Dermis blood vessel endothelial cell (primary cell): Measurements from ENCODE around the gene MYH11. TPM values are rescaled to one million over a fixed set of nuclear protein-coding genes. Genes with fewer than 3 reads are reported as not detected.

ENCODE experiments used
- DNase-seq: peaks from one replicate; pipeline ENCODE4 v3.0.0; 2010
- total RNA-seq: library from RNA; depleted of rRNA; stranded (reverse); fragments of >200 nt; gene quantifications from 2 replicates; pipeline ENCODE4 v1.2.3, GENCODE V29; 2014

Gene MYH11
- total RNA-seq: 0.05 TPM in 1 of 2 replicates, not detected in the other

GRCh38 chr16:15856901-15857698 is at the start of gene MYH11:
TSS of gene MYH11 (minus strand) at chr16:15857028. CDS start at chr16:15838252, 18,776 bp downstream.
- DNase-seq: peak; percentile 15

DNA sequence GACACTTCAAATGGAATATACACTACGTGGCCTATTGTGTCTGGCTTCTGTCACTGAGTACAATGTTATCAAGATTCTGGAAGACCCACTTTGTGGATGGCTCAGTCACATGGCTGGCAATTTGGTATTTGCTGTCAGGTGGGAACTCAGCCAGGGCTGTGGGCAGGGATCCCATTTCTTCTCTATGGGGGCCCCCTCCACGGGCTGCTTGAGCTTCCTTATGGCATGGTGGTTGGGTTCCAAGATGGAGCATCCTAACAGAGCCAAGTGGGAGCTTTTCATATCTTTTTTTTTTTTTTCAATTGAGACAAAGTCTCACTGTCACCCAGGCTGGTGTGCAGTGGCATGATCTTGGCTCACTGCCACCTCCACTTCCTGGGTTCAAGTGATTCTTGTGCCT is 49.6 kb upstream of the MYH11 start:
- DNase-seq: no peak

DNA sequence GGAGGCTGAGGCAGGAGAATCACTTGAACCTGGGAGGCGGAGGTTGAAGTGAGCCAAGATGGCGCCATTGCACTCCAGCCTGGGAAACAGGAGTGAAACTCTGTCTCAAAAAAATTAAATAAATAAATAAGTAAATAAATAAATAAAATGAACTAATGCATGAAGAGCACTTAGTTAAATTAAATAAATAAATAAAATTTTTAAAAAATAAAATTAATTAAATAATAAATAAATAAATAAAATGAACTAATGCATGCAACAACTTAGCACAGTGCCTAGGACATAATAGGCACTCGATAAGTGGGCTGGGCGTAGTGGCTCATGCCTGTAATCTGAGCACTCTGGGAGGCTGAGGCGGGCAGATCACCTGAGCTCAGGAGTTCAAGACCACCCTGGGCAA is 47.1 kb upstream of the MYH11 start:
- DNase-seq: no peak

- no peak for DNase-seq
Observed at GRCh38 chr16:15900901-15901500, 44.2 kb upstream of the MYH11 start.

DNA sequence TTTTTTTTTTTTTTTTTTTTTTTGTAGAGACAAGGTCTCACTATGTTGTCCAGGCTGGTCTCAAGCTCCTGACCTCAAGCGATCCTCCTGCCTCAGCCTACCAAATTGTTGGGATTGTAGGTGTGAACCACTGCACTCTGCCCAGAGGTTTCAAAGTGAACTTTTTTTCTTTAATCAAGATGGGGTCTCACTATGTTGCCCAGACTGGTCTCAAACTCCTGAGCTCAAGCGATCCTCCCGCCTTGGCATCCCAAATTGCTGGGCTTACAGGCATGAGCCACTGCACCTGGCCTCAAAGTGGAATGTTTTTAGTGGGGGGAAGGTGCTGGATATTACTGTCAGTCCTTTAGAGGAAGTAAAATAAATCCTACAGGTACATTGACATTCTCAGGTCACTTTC is 43.5 kb upstream of the MYH11 start:
- no peak for DNase-seq

- peak; percentile 41 for DNase-seq
Observed at GRCh38 chr16:15899538-15900100, 42.8 kb upstream of the MYH11 start.

DNA sequence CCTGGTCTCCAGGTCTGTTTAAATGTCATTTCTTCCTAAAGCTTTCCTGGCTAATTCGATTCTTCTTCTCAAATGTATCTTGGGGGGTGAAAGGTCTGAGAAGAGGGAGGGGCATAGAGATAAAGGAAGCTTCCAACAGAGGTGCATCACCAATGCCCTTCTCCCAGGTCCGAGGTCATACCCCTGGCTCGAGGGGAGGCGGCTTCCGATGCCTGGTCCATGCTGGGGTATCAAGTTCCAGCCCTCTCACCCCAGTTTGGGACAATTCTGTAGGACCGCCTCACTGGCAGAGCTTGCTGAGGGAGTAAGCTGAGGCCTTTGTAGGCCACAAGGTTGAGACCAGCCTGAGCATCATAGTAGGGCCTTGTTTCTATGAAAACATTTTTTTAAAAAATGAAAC is 41.8 kb upstream of the MYH11 start:
- no peak for DNase-seq

DNA sequence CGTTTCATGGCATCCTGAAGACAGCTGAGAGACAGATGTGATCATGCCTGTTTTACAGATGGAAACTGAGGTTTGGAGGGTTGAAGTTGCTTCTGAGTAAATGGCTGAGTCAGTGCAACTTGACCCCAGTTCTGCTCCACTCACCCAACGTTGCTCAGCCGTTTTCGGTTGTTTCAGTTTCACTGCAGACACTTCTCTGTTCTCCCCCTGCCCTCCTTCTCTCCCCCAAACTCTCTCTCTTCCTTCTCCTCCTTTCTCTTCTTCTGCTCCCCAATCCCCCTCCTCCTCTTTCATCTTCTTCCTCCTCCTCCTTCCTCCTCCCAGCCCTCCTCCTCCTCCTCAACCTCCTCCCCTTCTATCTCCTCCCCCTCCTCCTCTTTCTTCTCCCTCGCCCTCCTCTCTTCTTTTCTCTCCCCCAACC is 41.0 kb upstream of the MYH11 start:
- DNase-seq: no peak

- no peak for DNase-seq
Observed at GRCh38 chr16:15897121-15897780, 40.4 kb upstream of the MYH11 start.

- DNase-seq: no peak
Observed at GRCh38 chr16:15894571-15895374, 37.9 kb upstream of the MYH11 start.

DNA sequence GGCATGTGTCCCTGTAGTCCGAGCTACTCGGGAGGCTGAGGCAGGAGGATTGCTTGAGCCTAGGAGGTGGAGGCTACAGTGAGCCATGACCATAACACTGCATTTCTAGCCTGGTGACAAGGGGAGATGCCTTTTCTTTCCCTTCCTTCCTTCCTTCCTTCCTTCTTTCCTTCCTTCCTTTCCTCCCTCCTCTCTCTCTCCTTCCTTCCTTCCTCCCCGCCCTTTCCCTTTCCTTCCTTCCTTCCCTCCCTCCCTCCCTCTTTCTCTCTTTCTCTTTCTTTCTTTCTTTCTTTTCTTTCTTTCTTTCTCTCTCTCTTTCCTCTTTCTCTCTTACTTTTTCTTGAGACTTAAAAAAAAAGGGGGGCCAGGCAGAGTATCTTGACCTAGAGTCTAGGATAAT is 34.7 kb upstream of the MYH11 start:
- no peak for DNase-seq

DNA sequence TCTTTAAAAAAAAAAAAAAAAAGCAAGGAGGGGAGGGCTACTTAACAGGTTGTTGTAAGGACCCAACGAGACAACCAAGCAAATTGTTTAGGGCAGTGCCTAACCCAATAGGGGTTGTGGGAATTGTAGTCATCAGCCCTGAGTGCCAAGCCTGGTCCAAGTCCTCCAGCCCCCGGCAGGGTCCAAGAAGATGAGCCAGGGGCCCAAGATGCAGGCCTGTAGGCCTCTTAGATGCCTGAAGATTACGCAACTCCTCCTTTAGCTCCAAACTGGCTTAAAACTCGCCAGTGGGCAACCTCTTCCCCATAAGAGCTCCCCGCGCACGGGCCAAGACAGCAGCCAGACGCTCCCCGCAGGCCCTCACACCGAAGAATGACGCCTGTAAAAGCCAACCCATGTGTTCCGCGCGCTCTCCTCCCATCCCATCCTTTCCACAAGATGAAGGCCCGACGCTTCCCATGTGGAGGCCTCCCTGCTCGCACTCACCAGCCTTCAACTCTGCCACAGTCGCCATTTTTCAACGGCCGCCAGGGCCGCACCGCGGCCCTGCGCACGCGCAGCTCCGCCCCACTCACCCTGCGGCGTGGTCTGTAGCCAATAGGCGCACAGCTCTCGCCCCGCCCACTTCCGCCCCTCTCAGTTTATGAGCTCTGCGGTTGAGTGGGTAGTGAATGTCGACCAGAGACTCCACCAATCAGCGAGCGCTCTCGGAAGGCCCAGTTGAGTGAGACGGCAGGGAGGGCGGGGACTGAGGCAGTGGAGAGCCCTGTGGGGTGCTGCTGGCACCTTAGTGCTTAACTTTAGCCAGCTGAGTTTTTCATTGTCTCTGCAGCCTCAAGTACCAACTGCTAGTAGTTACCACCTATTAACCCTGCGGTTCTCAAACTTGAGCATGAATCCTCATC is 31.5 kb upstream of the MYH11 start, which contains the start of gene CEP20:
Gene CEP20 (minus strand): TSS at position 532 of the 905 bp plus-strand sequence. CDS start 18 bp downstream, at position 514.
- DNase-seq: peak; percentile 99

GRCh38 chr16:15887283-15887682 is 30.5 kb upstream of the MYH11 start:
- DNase-seq: no peak

DNA sequence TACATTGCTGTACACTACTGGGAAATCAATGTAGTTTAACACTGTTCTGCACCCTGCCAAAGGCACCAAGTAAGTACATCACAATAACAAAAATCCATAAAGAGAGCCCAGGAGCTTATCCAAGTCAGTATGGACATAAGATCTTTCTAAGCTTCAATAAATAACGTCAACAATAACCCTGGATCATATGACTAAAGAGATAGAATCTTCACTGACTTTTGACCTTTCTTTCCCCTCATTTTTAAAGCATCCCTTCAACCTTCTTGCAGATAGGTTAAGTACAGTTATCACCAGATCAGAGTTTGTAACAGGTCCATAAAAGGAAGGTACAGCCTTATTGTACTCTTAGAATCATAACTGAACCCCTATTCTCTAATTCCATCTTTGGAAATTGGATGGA is 29.2 kb upstream of the MYH11 start:
- no peak for DNase-seq

- no peak for DNase-seq
Observed at GRCh38 chr16:15885560-15886001, 28.8 kb upstream of the MYH11 start.

DNA sequence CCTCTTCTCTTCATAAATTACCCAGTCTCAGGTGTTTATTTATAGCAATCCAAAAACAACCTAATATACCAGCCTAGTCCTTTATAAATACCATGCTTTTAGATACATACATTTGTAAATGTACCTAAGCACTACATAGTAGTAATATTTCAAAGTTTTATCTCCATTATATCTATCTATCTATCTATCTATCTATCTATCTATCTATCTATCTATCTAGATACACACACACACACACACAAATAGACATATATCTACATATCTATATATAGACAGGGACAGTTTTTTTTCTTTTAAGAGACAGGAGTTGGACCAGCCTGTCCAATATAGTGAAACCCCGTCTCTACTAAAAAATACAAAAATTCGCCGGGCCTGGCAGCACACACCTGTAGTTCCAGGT is 25.7 kb upstream of the MYH11 start:
- DNase-seq: no peak

GRCh38 chr16:15881794-15882379 is 25.1 kb upstream of the MYH11 start:
- DNase-seq: no peak

- DNase-seq: no peak
Observed at GRCh38 chr16:15880434-15881308, 23.8 kb upstream of the MYH11 start.

- DNase-seq: peak; percentile 51
Observed at GRCh38 chr16:15879255-15879811, 22.5 kb upstream of the MYH11 start.
